Measurements from ENCODE around the gene SPACA9. TPM values are rescaled to one million over a fixed set of nuclear protein-coding genes. Genes with fewer than 3 reads are reported as not detected.

The SPACA9 gene
- total RNA-seq (2012; rRNA removed) (0.90 and 1.1 TPM in 2 replicates), polyA plus RNA-seq (2012; rRNA removed) (4.3 and 4.9 TPM in 2 replicates), Bru-seq, nascent RNA (percentile 32 among the genes with signal in this experiment), BruChase-seq, experiment 1, labeled RNA remaining after a 6-hour chase (percentile 41 among the genes with signal in this experiment), BruChase-seq, experiment 2, labeled RNA remaining after a 2-hour chase (percentile 29 among the genes with signal in this experiment)
- 4.5 and 5.6 TPM in 2 replicates for polyA plus RNA-seq (2012; cell fraction: cytosol; rRNA removed)
- 3.6 and 3.9 TPM in 2 replicates for polyA plus RNA-seq (2012; cell fraction: nucleus; rRNA removed; ENCODE audit: low replicate concordance)
- long read RNA-seq, transcript SPACA9-203 (4 exons, 2,536 nt): major isoform, 5 of 11 reads
- long read RNA-seq, partial matches to known transcripts: 0 of 11 reads
- long read RNA-seq, other reads (novel, unspliced or antisense): 6 of 11 reads

DNA sequence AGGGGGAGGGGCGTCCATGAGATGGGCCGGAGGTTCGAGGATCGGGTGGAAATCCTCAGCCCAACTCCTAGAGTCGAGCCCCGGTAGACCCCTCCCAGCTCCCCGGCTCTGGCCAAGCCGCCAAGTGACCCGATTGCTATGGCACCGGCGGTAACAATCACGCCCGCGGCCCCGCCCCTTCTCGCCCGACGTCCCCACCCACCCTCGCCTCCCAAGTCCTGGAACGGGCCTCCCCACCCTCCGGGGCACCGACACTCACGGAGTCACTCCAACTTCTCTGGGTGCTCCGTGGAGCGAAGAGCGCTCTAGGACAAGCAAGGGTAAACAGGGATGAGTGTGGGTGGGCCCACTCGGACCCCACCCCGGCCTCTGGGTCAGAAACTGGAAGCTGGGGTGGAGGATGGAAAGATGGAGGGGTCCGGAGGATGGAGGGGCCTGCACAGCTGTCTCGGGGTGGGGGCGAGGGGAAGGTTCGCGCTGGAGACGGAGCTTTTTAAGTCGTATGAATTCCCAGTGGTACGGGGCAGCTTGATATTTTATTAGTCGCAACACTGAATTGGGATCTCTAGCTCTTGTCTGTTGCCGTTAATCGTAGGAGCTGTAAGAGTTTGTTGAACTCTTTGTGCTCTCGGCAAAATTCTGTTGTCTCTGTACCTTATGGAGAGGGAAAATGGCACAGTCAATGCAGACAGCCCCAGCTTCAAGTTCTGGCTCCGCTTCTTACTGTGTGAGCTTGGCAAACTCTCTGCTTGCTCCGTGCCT lies at the start of gene SPACA9:
Gene SPACA9 (plus strand): TSS at position 204 of the 762 bp plus-strand sequence. CDS start 5,050 bp downstream, outside the sequence.
- BruUV-seq (replicated peaks): no TSS peak
- Histone ChIP-seq H2AK9ac (replicated peaks; ENCODE audit: low read depth, low read length, poor library complexity) (peak within 1 kb of the TSS; percentile 93), H3K36me3 (ENCODE audit: control insufficient read depth, insufficient read depth, low read length) (no peaks in the 10 kb centered on the region), H3K27ac (ENCODE audit: insufficient read depth, low read length) (peak within 1 kb of the TSS; percentile 81), H3K4me2 (ENCODE audit: low read depth, low read length) (peak within 1 kb of the TSS; percentile 91), H3K4me1 (ENCODE audit: control insufficient read depth, insufficient read depth, low read length) (no peaks in the 10 kb centered on the region), H2BK20ac (ENCODE audit: low read depth, low read length) (no peak within 1 kb of the TSS), H4K91ac (ENCODE audit: insufficient read depth, low read depth, low read length) (peak within 1 kb of the TSS; percentile 88), H2BK120ac (ENCODE audit: low read depth, low read length) (no peak within 1 kb of the TSS), H3K18ac (ENCODE audit: low read depth, low read length) (peak within 1 kb of the TSS; percentile 58), H2AFZ (replicated peaks; ENCODE audit: low read length, poor library complexity) (peak within 1 kb of the TSS; percentile 99), H3K27me3 (ENCODE audit: control insufficient read depth, insufficient read depth, low read length) (peaks cover 2% of the 10 kb centered on the region; the same call in 1 of the 2 replicates), H3K4me3 (ENCODE audit: insufficient read depth, low read depth, low read length) (peak within 1 kb of the TSS; percentile 97), H2BK15ac (ENCODE audit: low read depth, low read length) (no peak within 1 kb of the TSS), H3K9me1 (ENCODE audit: insufficient read depth, low read length) (no peaks in the 10 kb centered on the region), H4K20me1 (ENCODE audit: insufficient read depth, low read length) (no peaks in the 10 kb centered on the region), H3K4ac (ENCODE audit: low read depth, low read length) (peak within 1 kb of the TSS; percentile 81), H3K56ac (ENCODE audit: extremely low read depth, insufficient read depth, low read length) (peak within 1 kb of the TSS; percentile 62; the same call in 1 of the 2 replicates), H3K9me3 (ENCODE audit: control insufficient read depth, insufficient read depth, low read length) (no peaks in the 10 kb centered on the region), H2BK5ac (ENCODE audit: low read depth, low read length, poor library complexity, severe bottlenecking) (no peak within 1 kb of the TSS), H4K8ac (ENCODE audit: low read depth in 2 of 2, low read length in 2 of 2) (peak within 1 kb of the TSS; percentile 95 to 97), H3K79me1 (ENCODE audit: low read depth in 1 of 2, low read length in 2 of 2) (no peaks in the 10 kb centered on the region), H3K23ac (ENCODE audit: low read depth, low read length) (peak within 1 kb of the TSS; percentile 75), H3K14ac (replicated peaks; ENCODE audit: low read depth, low read length) (peak within 1 kb of the TSS; percentile 90), H4K5ac (ENCODE audit: low read depth, low read length) (peak within 1 kb of the TSS; percentile 83), H3K9ac (ENCODE audit: low read depth, low read length) (peak within 1 kb of the TSS; percentile 98), H2AK5ac (ENCODE audit: low read depth, low read length) (peak within 1 kb of the TSS; percentile 36)
- dilution Hi-C loops (cut with HindIII; ENCODE audit: low sequenced_read_pairs, unreplicated experiment) (no loop called here), intact Hi-C loops (cut with micrococcal nuclease) (loop anchor here (1.0 kb wide), 1 partner anchor 109 kb away; no protein-coding TSS in a partner anchor), in situ Hi-C loops (cut with MboI; ENCODE audit: low sequenced_read_pairs) (no loop called here)
- WGBS, 2 experiments (ENCODE audit: extremely low coverage in 2 of 2, insufficient read length in 1 of 2): 6% methylated on average over 11 of the region's 42 CpGs; no CpG with 5 or more reads in 1 of the 2 experiments
- CTCF ChIA-PET: no interaction called here
- DNase-seq (peak; percentile 11), ATAC-seq (ENCODE audit: low read depth) (peak; percentile 81)
- TF ChIP-seq, protein P1, sequence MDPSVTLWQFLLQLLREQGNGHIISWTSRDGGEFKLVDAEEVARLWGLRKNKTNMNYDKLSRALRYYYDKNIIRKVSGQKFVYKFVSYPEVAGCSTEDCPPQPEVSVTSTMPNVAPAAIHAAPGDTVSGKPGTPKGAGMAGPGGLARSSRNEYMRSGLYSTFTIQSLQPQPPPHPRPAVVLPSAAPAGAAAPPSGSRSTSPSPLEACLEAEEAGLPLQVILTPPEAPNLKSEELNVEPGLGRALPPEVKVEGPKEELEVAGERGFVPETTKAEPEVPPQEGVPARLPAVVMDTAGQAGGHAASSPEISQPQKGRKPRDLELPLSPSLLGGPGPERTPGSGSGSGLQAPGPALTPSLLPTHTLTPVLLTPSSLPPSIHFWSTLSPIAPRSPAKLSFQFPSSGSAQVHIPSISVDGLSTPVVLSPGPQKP (IDR thresholded peaks at IDR 0.05; ENCODE audit: borderline replicate concordance, low read depth, low read length): no peak
- TF ChIP-seq USF2 (IDR thresholded peaks at IDR 0.05; ENCODE audit: low read depth, low read length) (no peak), POLR2A (IDR thresholded peaks at IDR 0.05; ENCODE audit: low read depth, low read length) (no peak; the same call in 1 of the 2 replicates), MAFK (IDR thresholded peaks at IDR 0.05; ENCODE audit: low read depth, low read length) (no peak), CHD1 (IDR thresholded peaks at IDR 0.05; ENCODE audit: low read depth, low read length) (no peak), RCOR1 (IDR thresholded peaks at IDR 0.05; ENCODE audit: insufficient replicate concordance, low read length) (no peak), RAD21 (IDR thresholded peaks at IDR 0.05; ENCODE audit: low read length) (no peak), BHLHE40 (IDR thresholded peaks at IDR 0.05; ENCODE audit: low read depth, low read length) (no peak), MAZ (IDR thresholded peaks at IDR 0.05; ENCODE audit: borderline replicate concordance, low read depth, low read length) (no peak), CEBPB (IDR thresholded peaks at IDR 0.05; ENCODE audit: low read depth, low read length) (no peak), MXI1 (IDR thresholded peaks at IDR 0.05; ENCODE audit: borderline replicate concordance, low read depth, low read length) (no peak), NFE2L2 (IDR thresholded peaks at IDR 0.05; ENCODE audit: low read depth, low read length) (no peak), SMC3 (IDR thresholded peaks at IDR 0.05; ENCODE audit: low read depth, low read length) (no peak), FOS (IDR thresholded peaks at IDR 0.05; ENCODE audit: low read depth, low read length) (no peak), RFX5 (IDR thresholded peaks at IDR 0.05; ENCODE audit: low read depth, low read length) (no peak)
- POLR2A ChIA-PET (ENCODE audit: unreplicated experiment): no interaction called here
